Astrocyte (in vitro differentiated cells and primary cell): ENCODE results near the gene TRANK1.

Experiments
- CTCF ChIP-seq: IDR thresholded peaks from 2 replicates; pipeline ENCODE4 v1.5.1; 2011; ENCODE audit warnings: low read depth, mild to moderate bottlenecking, inconsistent platforms, low read length, moderate library complexity; ENCODE audit not compliant: insufficient read depth
- EZH2 ChIP-seq: IDR thresholded peaks from 2 replicates; pipeline ENCODE4 v1.6.1; 2012; ENCODE audit warnings: mild to moderate bottlenecking, low read length, inconsistent platforms; ENCODE audit not compliant: insufficient read depth

- TF ChIP-seq CTCF = no peak
- TF ChIP-seq EZH2 = no peak
These were observed 2.1 kb downstream of the TRANK1 start for GRCh38 chr3:36942638-36943248.
